Spleen (tissue), 11 donors: Measurements from ENCODE around the gene NARS2. TPM values are rescaled to one million over a fixed set of nuclear protein-coding genes. Genes with fewer than 3 reads are reported as not detected.

Experiments
- DNase-seq: peaks from one replicate; pipeline ENCODE4 v3.0.0-alpha.2; 2020
- H3K27ac ChIP-seq, 8 donors: fragments of 200-600 bp; sonication (generic) in 7 of 8; 1 replicate in 4 of 8; 2 replicates in 4 of 8; pipeline versions ENCODE4 v1.5.0 to v1.8.0; 2016 to 2021; ENCODE audit warnings: inconsistent platforms in 4 of 8, mild to moderate bottlenecking in 4 of 8, moderate library complexity in 1 of 8
- H3K27me3 ChIP-seq, 7 donors: fragments of 200-600 bp; sonication (generic) in 6 of 7; replicated peaks in 1 of 7; 1 replicate in 4 of 7; 2 replicates in 3 of 7; pipeline versions ENCODE4 v1.5.0 to v1.8.0; 2016 to 2021; ENCODE audit warnings: inconsistent platforms in 3 of 7, mild to moderate bottlenecking in 1 of 7
- H3K36me3 ChIP-seq, 6 donors: fragments of 200-600 bp; sonication (generic) in 5 of 6; 1 replicate in 4 of 6; 2 replicates in 2 of 6; pipeline versions ENCODE4 v1.5.0 to v1.8.0; 2016 to 2021; ENCODE audit warnings: inconsistent platforms in 2 of 6
- H3K4me1 ChIP-seq, 6 donors: fragments of 200-600 bp; sonication (generic) in 5 of 6; 1 replicate in 3 of 6; 2 replicates in 3 of 6; pipeline versions ENCODE4 v1.5.0 to v1.8.0; 2016 to 2021; ENCODE audit warnings: inconsistent platforms in 3 of 6
- H3K4me3 ChIP-seq, 8 donors: fragments of 200-600 bp; sonication (generic) in 7 of 8; 1 replicate in 4 of 8; 2 replicates in 4 of 8; pipeline versions ENCODE4 v1.5.0 to v1.8.0; 2016 to 2021; ENCODE audit warnings: inconsistent platforms in 4 of 8, mild to moderate bottlenecking in 4 of 8, moderate library complexity in 2 of 8
- H3K9me3 ChIP-seq, 8 donors: fragments of 200-600 bp; sonication (generic) in 7 of 8; 1 replicate in 4 of 8; 2 replicates in 4 of 8; pipeline versions ENCODE4 v1.5.0 to v1.8.0; 2016 to 2021; ENCODE audit warnings: inconsistent platforms in 4 of 8
- CTCF ChIP-seq, 11 experiments: fragments of 200-600 bp in 7 of 11; fragments of 450-650 bp in 4 of 11; sonication (generic) in 4 of 11; IDR thresholded peaks in 8 of 11; conservative IDR thresholded peaks in 3 of 11; 1 replicate in 7 of 11; 2 replicates in 4 of 11; pipeline versions ENCODE4 v1.4.0 to v1.8.0; 2016 to 2021; ENCODE audit warnings: antibody characterized with exemption in 11 of 11, inconsistent platforms in 4 of 11, mild to moderate bottlenecking in 1 of 11
- POLR2A ChIP-seq, 3 donors: fragments of 450-650 bp; IDR thresholded peaks; one replicate each; pipeline ENCODE4 v1.5.1; 2017; ENCODE audit warnings: antibody characterized with exemption in 3 of 3, mild to moderate bottlenecking in 1 of 3
- POLR2AphosphoS5 ChIP-seq, 3 donors: sonication (generic); formaldehyde crosslinking; IDR thresholded peaks; one replicate each; pipeline ENCODE4 v1.5.1; 2017; ENCODE audit warnings: antibody characterized with exemption in 3 of 3
- whole genome bisulfite sequencing, 5 donors: extraction: QIAGEN DNeasy Blood & Tissue Kit in 3 of 5; methylation state at CpG; one replicate each; pipeline versions ENCODE4 v1.1.5 to v1.1.7; 2013 to 2018; 5-methylcytosine and 5-hydroxymethylcytosine counted together
- intact Hi-C: fragments of 100-400 bp; cut with DNase I; formaldehyde crosslinking; loops from one replicate; pipeline ENCODE4 v1.15.0; 2023; ENCODE audit warnings: low total_unique reads
- polyA plus RNA-seq, 3 donors: library from polyadenylated mRNA; stranded (reverse); fragments of 200-250 nt; gene quantifications; one replicate each; pipeline ENCODE4 v1.2.1, GENCODE V29; 2013
- total RNA-seq, 7 donors: library from RNA; depleted of rRNA in 3 of 7; stranded (reverse); fragments of >200 nt in 3 of 7; fragmentation: NEBNext Ultra II Directional in 4 of 7; extraction: Animal tissue kit (Norgen Biotek cat#: 25700) in 4 of 7; gene quantifications; one replicate each; pipeline versions ENCODE4 v1.1.0 to v1.2.1, GENCODE V29; 2016 to 2021
- donor health status: healthy with polysubstance abuse.
- donor health status: DM: no; HTN: no; CAD: no; lungs with moderate emphysema.
- donor health status: DM: no; HTN: no; CAD: no.
- donor health status: Bipolar disorder and iron deficiency.
- donor health status: healthy.
- donor health status: DM: no; HTN: no; CAD: no.
- donor health status: DM: yes; HTN: yes; CAD: no.

The NARS2 gene
- total and polyA plus RNA-seq, 10 donors = 11.2 to 19.7 (median 14.6) TPM

GRCh38 chr11:78476066-78476465 is 98.6 kb downstream of the NARS2 start:
- Histone ChIP-seq H3K27ac (no peak overlapping the region), H3K4me3 (no peak overlapping the region), H3K27me3 (no peaks in the 10 kb centered on the region), H3K9me3 (peaks cover 0 to 4% (median 0%) of the 10 kb centered on the region in 8 donors), H3K36me3 (peaks cover 0 to 33% (median 7%) of the 10 kb centered on the region in 6 donors), H3K4me1 (no peaks in the 10 kb centered on the region)
- 82 to 100% (median 89%) methylated on average over 1 of the region's 1 CpG for WGBS, 5 donors
- intact Hi-C loops = no loop called here
- no peak for TF ChIP-seq POLR2AphosphoS5 (IDR thresholded peaks at IDR 0.05)
- no peak for TF ChIP-seq CTCF (IDR thresholded peaks at IDR 0.05 in 8 of 11, conservative IDR thresholded peaks at IDR 0.05 in 3 of 11)
- TF ChIP-seq POLR2A (IDR thresholded peaks at IDR 0.05) = no peak
- DNase-seq = no peak

GRCh38 chr11:78474451-78474850 is 100.2 kb downstream of the NARS2 start:
- TF ChIP-seq POLR2AphosphoS5 (IDR thresholded peaks at IDR 0.05) = no peak
- no peak for TF ChIP-seq CTCF (IDR thresholded peaks at IDR 0.05 in 8 of 11, conservative IDR thresholded peaks at IDR 0.05 in 3 of 11)
- TF ChIP-seq POLR2A (IDR thresholded peaks at IDR 0.05) = no peak
- Histone ChIP-seq H3K36me3 (peaks cover 0 to 24% (median 7%) of the 10 kb centered on the region in 6 donors), H3K4me1 (peaks cover 0 to 10% (median 5%) of the 10 kb centered on the region in 6 donors), H3K9me3 (peaks cover 0 to 4% (median 0%) of the 10 kb centered on the region in 8 donors), H3K27ac (no peak overlapping the region), H3K27me3 (no peaks in the 10 kb centered on the region), H3K4me3 (no peak overlapping the region)
- intact Hi-C loops = no loop called here
- no peak for DNase-seq

GRCh38 chr11:78472905-78473304 is 101.8 kb downstream of the NARS2 start:
- Histone ChIP-seq H3K27ac (no peak overlapping the region), H3K27me3 (no peaks in the 10 kb centered on the region), H3K4me1 (peaks cover 0 to 11% (median 6%) of the 10 kb centered on the region in 6 donors), H3K4me3 (no peak overlapping the region), H3K36me3 (peaks cover 0 to 20% (median 7%) of the 10 kb centered on the region in 6 donors), H3K9me3 (peaks cover 0 to 4% (median 0%) of the 10 kb centered on the region in 8 donors)
- intact Hi-C loops = no loop called here
- TF ChIP-seq CTCF (IDR thresholded peaks at IDR 0.05 in 8 of 11, conservative IDR thresholded peaks at IDR 0.05 in 3 of 11) = no peak
- TF ChIP-seq POLR2AphosphoS5 (IDR thresholded peaks at IDR 0.05) = no peak
- WGBS, 5 donors = 92 to 96% (median 94%) methylated on average over 4 of the region's 4 CpGs
- no peak for DNase-seq

- DNase-seq = no peak
- Histone ChIP-seq H3K4me1 (peaks cover 0 to 11% (median 6%) of the 10 kb centered on the region in 6 donors), H3K4me3 (no peak overlapping the region), H3K9me3 (peaks cover 0 to 4% (median 0%) of the 10 kb centered on the region in 8 donors), H3K27me3 (no peaks in the 10 kb centered on the region), H3K27ac (no peak overlapping the region), H3K36me3 (peaks cover 0 to 16% (median 7%) of the 10 kb centered on the region in 6 donors)
- TF ChIP-seq CTCF (IDR thresholded peaks at IDR 0.05 in 8 of 11, conservative IDR thresholded peaks at IDR 0.05 in 3 of 11) (no peak), POLR2AphosphoS5 (IDR thresholded peaks at IDR 0.05) (no peak), POLR2A (IDR thresholded peaks at IDR 0.05) (no peak)
- WGBS, 5 donors = 93 to 98% (median 96%) methylated on average over 3 of the region's 3 CpGs
- intact Hi-C loops = no loop called here
Measured at GRCh38 chr11:78472382-78472781, 102.3 kb downstream of the NARS2 start.
